ENCODE results near the gene CFP. TPM values are rescaled to one million over a fixed set of nuclear protein-coding genes. Genes with fewer than 3 reads are reported as not detected.

Gene CFP
- polyA plus RNA-seq, 1 of the 3 experiments (the other 2 are of a cell fraction), result 0.03 TPM

- Histone ChIP-seq H3K36me3 (replicated peaks in 1 of 2; ENCODE audit: control insufficient read depth in 1 of 2, insufficient read depth in 2 of 2, low read length in 1 of 2) (no peaks in the 10 kb centered on the region), H3K9me3 (no peaks in the 10 kb centered on the region), H3K79me2 (ENCODE audit: insufficient read depth) (no peaks in the 10 kb centered on the region), H3K4me2 (no peak overlapping the region), H3K4me1 (ENCODE audit: control insufficient read depth in 1 of 2, insufficient read depth in 2 of 2, low read depth in 1 of 2, low read length in 1 of 2) (no peaks in the 10 kb centered on the region), H2AFZ (ENCODE audit: low read depth) (no peak overlapping the region), H3K9me2 (no peaks in the 10 kb centered on the region), H3K9ac (no peak overlapping the region), H3K4me3 (ENCODE audit: low read depth in 2 of 2, low read length in 1 of 2) (no peak overlapping the region), H3K27me3 (ENCODE audit: insufficient read depth) (no peaks in the 10 kb centered on the region; the same call in 1 of the 2 replicates), H3K27ac (ENCODE audit: low read depth in 2 of 2, low read length in 1 of 2) (no peak overlapping the region), H4K20me1 (ENCODE audit: insufficient read depth) (no peaks in the 10 kb centered on the region), H3F3A (replicated peaks; ENCODE audit: insufficient read depth) (no peaks in the 10 kb centered on the region)
- ChIA-PET POLR2A (interaction anchor here (0.9 to 1.8 kb wide), 2 partner anchors 11 to 29 kb away, joined by 3 to 5 read pairs; partner anchors contain the start of gene TIMP1), CTCF (no interaction called here)
- WGBS (ENCODE audit: low lambda C conversion rate), result 37% methylated on average over 2 of the region's 2 CpGs
- TF ChIP-seq TAF1 (IDR thresholded peaks at IDR 0.05; ENCODE audit: borderline replicate concordance, low read depth, low read length) (no peak), REST (IDR thresholded peaks at IDR 0.05; ENCODE audit: low read depth, low read length) (no peak), GABPA (IDR thresholded peaks at IDR 0.05; ENCODE audit: low read depth) (no peak), POLR2AphosphoS5 (IDR thresholded peaks at IDR 0.05; ENCODE audit: low read depth, low read length) (no peak), EZH2phosphoT487 (IDR thresholded peaks at IDR 0.05; ENCODE audit: borderline replicate concordance, low read depth) (no peak), USF2 (IDR thresholded peaks at IDR 0.05; ENCODE audit: borderline replicate concordance, low read depth, low read length) (no peak), CTCF (IDR thresholded peaks at IDR 0.05) (no peak), ELF1 (IDR thresholded peaks at IDR 0.05) (no peak), PBX3 (IDR thresholded peaks at IDR 0.05) (no peak), TCF12 (IDR thresholded peaks at IDR 0.05) (no peak), MXI1 (IDR thresholded peaks at IDR 0.05; ENCODE audit: low read depth, low read length) (no peak), YY1 (IDR thresholded peaks at IDR 0.05; ENCODE audit: low read depth) (no peak), RXRA (IDR thresholded peaks at IDR 0.05; ENCODE audit: borderline replicate concordance, low read depth) (no peak), NRF1 (IDR thresholded peaks at IDR 0.05; ENCODE audit: low read depth, low read length) (no peak), TEAD4 (IDR thresholded peaks at IDR 0.05; ENCODE audit: borderline replicate concordance, insufficient read depth) (no peak)
- DNase-seq, result no peak
Measured at GRCh38 chrX:47611489-47611888, 18.2 kb downstream of the CFP start.
